ENCODE data around the gene KIF26B.

DNA sequence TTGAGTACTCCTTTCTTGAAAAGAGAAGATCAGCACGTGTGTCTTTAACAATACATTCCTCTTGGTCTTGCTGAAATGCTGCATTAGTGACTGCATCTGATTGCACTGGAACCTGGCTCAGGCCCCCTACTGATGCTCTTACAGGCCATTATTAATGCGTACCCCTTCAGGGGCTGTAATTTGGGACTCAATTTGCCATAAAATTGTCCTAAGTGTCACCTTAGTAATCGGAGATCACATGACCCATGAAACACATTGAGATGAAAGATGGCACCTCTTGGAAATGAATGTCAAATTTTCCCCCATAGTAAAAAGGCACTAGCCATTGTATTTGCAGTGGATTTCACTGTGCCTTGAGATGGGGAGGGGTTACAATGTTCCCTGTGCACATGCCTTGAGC lies 563.3 kb downstream of the KIF26B start:
- TF ChIP-seq, protein P1, sequence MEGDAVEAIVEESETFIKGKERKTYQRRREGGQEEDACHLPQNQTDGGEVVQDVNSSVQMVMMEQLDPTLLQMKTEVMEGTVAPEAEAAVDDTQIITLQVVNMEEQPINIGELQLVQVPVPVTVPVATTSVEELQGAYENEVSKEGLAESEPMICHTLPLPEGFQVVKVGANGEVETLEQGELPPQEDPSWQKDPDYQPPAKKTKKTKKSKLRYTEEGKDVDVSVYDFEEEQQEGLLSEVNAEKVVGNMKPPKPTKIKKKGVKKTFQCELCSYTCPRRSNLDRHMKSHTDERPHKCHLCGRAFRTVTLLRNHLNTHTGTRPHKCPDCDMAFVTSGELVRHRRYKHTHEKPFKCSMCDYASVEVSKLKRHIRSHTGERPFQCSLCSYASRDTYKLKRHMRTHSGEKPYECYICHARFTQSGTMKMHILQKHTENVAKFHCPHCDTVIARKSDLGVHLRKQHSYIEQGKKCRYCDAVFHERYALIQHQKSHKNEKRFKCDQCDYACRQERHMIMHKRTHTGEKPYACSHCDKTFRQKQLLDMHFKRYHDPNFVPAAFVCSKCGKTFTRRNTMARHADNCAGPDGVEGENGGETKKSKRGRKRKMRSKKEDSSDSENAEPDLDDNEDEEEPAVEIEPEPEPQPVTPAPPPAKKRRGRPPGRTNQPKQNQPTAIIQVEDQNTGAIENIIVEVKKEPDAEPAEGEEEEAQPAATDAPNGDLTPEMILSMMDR (conservative IDR thresholded peaks at IDR 0.05; ENCODE audit: low read depth, low read length), result no peak
- TF ChIP-seq MXI1 (IDR thresholded peaks at IDR 0.05; ENCODE audit: borderline replicate concordance, low read depth, low read length) (no peak), POLR2A (IDR thresholded peaks at IDR 0.05; ENCODE audit: low read depth, low read length) (no peak), USF2 (IDR thresholded peaks at IDR 0.05; ENCODE audit: low read depth, low read length) (no peak), RCOR1 (IDR thresholded peaks at IDR 0.05; ENCODE audit: insufficient replicate concordance, low read length) (no peak), RAD21 (IDR thresholded peaks at IDR 0.05; ENCODE audit: low read length) (no peak), MAZ (IDR thresholded peaks at IDR 0.05; ENCODE audit: borderline replicate concordance, low read depth, low read length) (no peak), RFX5 (IDR thresholded peaks at IDR 0.05; ENCODE audit: low read depth, low read length) (no peak)

All from IMR-90 (cell line).